Measurements from ENCODE around the gene CELF5. TPM values are rescaled to one million over a fixed set of nuclear protein-coding genes. Genes with fewer than 3 reads are reported as not detected.
A peak's percentile ranks its signal among the peaks of the same experiment; 100 is the strongest.

CELF5 gene
- total and polyA plus RNA-seq, 9 of the 15 experiments (the other 6 are each of a cell fraction or from before 2014, with no cell fraction given): 0.01 to 0.56 (median 0.22) TPM

GRCh38 chr19:3304871-3305423 lies 80.5 kb downstream of the CELF5 start (continued):
- 0 out of 2 replicates have a peak, but pooled peaks have one; percentile 34 for TF ChIP-seq PKNOX1 (IDR thresholded peaks at IDR 0.05)
- TF ChIP-seq DNMT1 (IDR thresholded peaks at IDR 0.05): no peak
- no peak for TF ChIP-seq CHCHD3 (CRISPR knock-in tag; IDR thresholded peaks at IDR 0.05)
- TF ChIP-seq HDAC8 (tag; IDR thresholded peaks at IDR 0.05): no peak
- no peak for TF ChIP-seq SFPQ (IDR thresholded peaks at IDR 0.05; ENCODE audit: low read depth, low read length)
- 0 out of 2 replicates have a peak, but pooled peaks have one; percentile 29 for TF ChIP-seq BCOR (IDR thresholded peaks at IDR 0.05)
- no peak for TF ChIP-seq ZNF280A (IDR thresholded peaks at IDR 0.05; ENCODE audit: low read depth, partially characterized antibody)
- TF ChIP-seq STAG1 (CRISPR knock-in tag; IDR thresholded peaks at IDR 0.05; ENCODE audit: borderline replicate concordance): peak; percentile 83; the same call in 1 of the 2 replicates
- TF ChIP-seq CHD4 (IDR thresholded peaks at IDR 0.05; ENCODE audit: insufficient read depth, insufficient replicate concordance, low read depth, low read length, poor library complexity, severe bottlenecking): no peak
- TF ChIP-seq ATF7 (IDR thresholded peaks at IDR 0.05): no peak
- no peak for TF ChIP-seq YBX1 (IDR thresholded peaks at IDR 0.05)
- peak; percentile 90 for TF ChIP-seq ZNF384 (IDR thresholded peaks at IDR 0.05; ENCODE audit: low read depth, low read length)

Measured in K562 (cell line).